Activated gamma-delta T cell treated with Interleukin-2 at 50 U/mL for 16 hours (primary cell): ENCODE data around the gene TMPRSS7.
A peak's percentile ranks its signal among the peaks of the same experiment; 100 is the strongest.

Experiments
- DNase-seq: peaks from one replicate; pipeline ENCODE4 v3.0.0-alpha.2; 2020

The TMPRSS7 gene

GRCh38 chr3:112104774-112105173 is 70.2 kb downstream of the TMPRSS7 start:
- no peak for DNase-seq

- DNase-seq, result no peak
These were observed 74.8 kb downstream of the TMPRSS7 start for GRCh38 chr3:112109322-112109721.

GRCh38 chr3:112111785-112112402 is 77.4 kb downstream of the TMPRSS7 start:
- peak; percentile 61 for DNase-seq

- no peak for DNase-seq
These were observed 80.1 kb downstream of the TMPRSS7 start for GRCh38 chr3:112114576-112115160.

GRCh38 chr3:112115161-112115739 is 80.7 kb downstream of the TMPRSS7 start:
- no peak for DNase-seq

- DNase-seq, result no peak
These were observed 81.4 kb downstream of the TMPRSS7 start for GRCh38 chr3:112115806-112116383.

- no peak for DNase-seq
These were observed 82.2 kb downstream of the TMPRSS7 start for GRCh38 chr3:112116748-112117186.

GRCh38 chr3:112117415-112117814 is 82.9 kb downstream of the TMPRSS7 start:
- DNase-seq, result no peak

GRCh38 chr3:112117841-112118571 is 83.5 kb downstream of the TMPRSS7 start:
- DNase-seq, result no peak

- no peak for DNase-seq
These were observed 85.7 kb downstream of the TMPRSS7 start for GRCh38 chr3:112119962-112120836.

- no peak for DNase-seq
These were observed 87.3 kb downstream of the TMPRSS7 start for GRCh38 chr3:112121577-112122547.

GRCh38 chr3:112122870-112123269 is 88.3 kb downstream of the TMPRSS7 start:
- DNase-seq, result no peak

- DNase-seq, result no peak
These were observed 89.0 kb downstream of the TMPRSS7 start for GRCh38 chr3:112123548-112123947.

GRCh38 chr3:112124907-112125607 is 90.5 kb downstream of the TMPRSS7 start:
- no peak for DNase-seq

GRCh38 chr3:112126511-112126911 is 92.0 kb downstream of the TMPRSS7 start:
- DNase-seq, result no peak

- no peak for DNase-seq
These were observed 93.3 kb downstream of the TMPRSS7 start for GRCh38 chr3:112127522-112128494.

- DNase-seq, result peak; percentile 43
These were observed 94.5 kb downstream of the TMPRSS7 start for GRCh38 chr3:112128843-112129727.
